IMR-90 (cell line): ENCODE results near the gene HLA-E. TPM values are rescaled to one million over a fixed set of nuclear protein-coding genes. Genes with fewer than 3 reads are reported as not detected.

Experiments
- ATAC-seq: fragments of 200-7000 bp; cut with Tn5 transposase; 2 replicates; pipeline ENCODE4 v1.9.1; 2020; ENCODE audit warnings: low read depth, mild to moderate bottlenecking, moderate library complexity
- BruUV-seq: library from RNA; stranded (reverse); fragments of 400-500 nt; replicated peaks from 2 replicates; lab custom pipeline; 2021; lab: Mats Ljungman, UMichigan
- CTCF ChIA-PET: fragments of 300-600 bp; formaldehyde crosslinking; extraction: SDS; loops from one replicate; lab custom pipeline; 2021; ENCODE audit warnings: antibody characterized with exemption; lab: Yijun Ruan, JAX
- POLR2A ChIA-PET: fragments of 300-600 bp; sonication (Branson Sonifier 250); formaldehyde crosslinking; loops from one replicate; lab custom pipeline; 2022; ENCODE audit warnings: antibody characterized with exemption; ENCODE audit not compliant: unreplicated experiment; lab: Charles Lee
- DNase-seq: peaks from one replicate; pipeline ENCODE4 v3.0.0; 2013
- H2AFZ ChIP-seq: replicated peaks from 2 replicates; pipeline ENCODE3; 2013; ENCODE audit warnings: low read length, mild to moderate bottlenecking; ENCODE audit not compliant: poor library complexity
- H2AK5ac ChIP-seq: 2 replicates; pipeline ENCODE4 v1.6.1; 2013; ENCODE audit warnings: low read depth, low read length, inconsistent platforms
- H2AK9ac ChIP-seq: replicated peaks from 2 replicates; pipeline ENCODE3; 2013; ENCODE audit warnings: mild to moderate bottlenecking, low read depth, low read length, moderate library complexity; ENCODE audit not compliant: poor library complexity
- H2BK120ac ChIP-seq: 2 replicates; pipeline ENCODE4 v1.6.1; 2013; ENCODE audit warnings: low read depth, low read length, inconsistent platforms
- H2BK15ac ChIP-seq: 3 replicates; pipeline ENCODE4 v1.6.1; 2013; ENCODE audit warnings: low read depth, low read length, inconsistent platforms
- H2BK20ac ChIP-seq: 2 replicates; pipeline ENCODE4 v1.6.1; 2013; ENCODE audit warnings: low read depth, mild to moderate bottlenecking, inconsistent platforms, low read length, moderate library complexity
- H2BK5ac ChIP-seq: 2 replicates; pipeline ENCODE4 v1.6.1; 2013; ENCODE audit warnings: mild to moderate bottlenecking, low read depth, low read length, inconsistent platforms; ENCODE audit not compliant: poor library complexity, severe bottlenecking
- H3K14ac ChIP-seq: replicated peaks from 2 replicates; pipeline ENCODE4 v1.6.1; 2013; ENCODE audit warnings: low read depth, low read length, inconsistent platforms
- H3K18ac ChIP-seq: 2 replicates; pipeline ENCODE4 v1.6.1; 2013; ENCODE audit warnings: low read depth, low read length, control low read depth
- H3K23ac ChIP-seq: 2 replicates; pipeline ENCODE4 v1.6.1; 2013; ENCODE audit warnings: low read depth, low read length, inconsistent platforms
- H3K27ac ChIP-seq: 2 replicates; pipeline ENCODE4 v1.5.1; 2013; ENCODE audit warnings: mild to moderate bottlenecking, control low read depth, low read length; ENCODE audit not compliant: insufficient read depth
- H3K27me3 ChIP-seq: 2 replicates; pipeline ENCODE4 v1.6.1; 2013; ENCODE audit warnings: low read length; ENCODE audit not compliant: control insufficient read depth, insufficient read depth
- H3K36me3 ChIP-seq: 2 replicates; pipeline ENCODE4 v1.6.1; 2013; ENCODE audit warnings: low read length, mixed read lengths; ENCODE audit not compliant: control insufficient read depth, insufficient read depth
- H3K4ac ChIP-seq: 2 replicates; pipeline ENCODE4 v1.6.1; 2013; ENCODE audit warnings: low read depth, low read length, inconsistent platforms
- H3K4me1 ChIP-seq: 2 replicates; pipeline ENCODE4 v1.6.1; 2013; ENCODE audit warnings: low read length, mixed read lengths; ENCODE audit not compliant: control insufficient read depth, insufficient read depth
- H3K4me2 ChIP-seq: 2 replicates; pipeline ENCODE4 v1.6.1; 2013; ENCODE audit warnings: low read depth, mild to moderate bottlenecking, control low read depth, low read length, moderate library complexity
- H3K4me3 ChIP-seq: 2 replicates; pipeline ENCODE4 v1.5.1; 2013; ENCODE audit warnings: low read depth, mild to moderate bottlenecking, control low read depth, low read length, moderate library complexity; ENCODE audit not compliant: insufficient read depth
- H3K56ac ChIP-seq: 2 replicates; pipeline ENCODE4 v1.6.1; 2013; ENCODE audit warnings: low read length, inconsistent platforms; ENCODE audit not compliant: insufficient read depth; ENCODE audit errors: extremely low read depth
- H3K79me1 ChIP-seq, 2 experiments: 2 replicates each; pipeline ENCODE4 v1.6.1; 2013; ENCODE audit warnings: low read length in 2 of 2, inconsistent platforms in 1 of 2, low read depth in 1 of 2
- H3K9ac ChIP-seq: 2 replicates; pipeline ENCODE4 v1.6.1; 2013; ENCODE audit warnings: low read depth, low read length, control low read depth
- H3K9me1 ChIP-seq: 2 replicates; pipeline ENCODE4 v1.6.1; 2013; ENCODE audit warnings: low read length, inconsistent platforms; ENCODE audit not compliant: insufficient read depth
- H3K9me3 ChIP-seq: 2 replicates; pipeline ENCODE4 v1.6.1; 2013; ENCODE audit warnings: low read length; ENCODE audit not compliant: control insufficient read depth, insufficient read depth
- H4K20me1 ChIP-seq: 2 replicates; pipeline ENCODE4 v1.6.1; 2013; ENCODE audit warnings: low read length, inconsistent platforms; ENCODE audit not compliant: insufficient read depth
- H4K5ac ChIP-seq: 2 replicates; pipeline ENCODE4 v1.6.1; 2013; ENCODE audit warnings: mild to moderate bottlenecking, low read depth, low read length, control low read depth
- H4K8ac ChIP-seq, 2 experiments: 2 replicates each; pipeline ENCODE4 v1.6.1; 2013; ENCODE audit warnings: low read depth in 2 of 2, low read length in 2 of 2, control low read depth in 1 of 2, inconsistent platforms in 1 of 2
- H4K91ac ChIP-seq: 2 replicates; pipeline ENCODE4 v1.6.1; 2013; ENCODE audit warnings: low read depth, low read length, inconsistent platforms; ENCODE audit not compliant: insufficient read depth
- BHLHE40 ChIP-seq: fragments of 150-350 bp; IDR thresholded peaks from 2 replicates; pipeline ENCODE4 v1.6.1; 2016; ENCODE audit warnings: mild to moderate bottlenecking, low read depth, low read length
- CEBPB ChIP-seq: IDR thresholded peaks from 2 replicates; pipeline ENCODE4 v1.6.1; 2012; ENCODE audit warnings: low read depth, low read length, improper control_type of control experiment
- CHD1 ChIP-seq: IDR thresholded peaks from 2 replicates; pipeline ENCODE4 v1.6.1; 2012; ENCODE audit warnings: low read depth, low read length, improper control_type of control experiment
- CTCF ChIP-seq: conservative IDR thresholded peaks from 2 replicates; pipeline ENCODE4 v1.5.1; 2012; ENCODE audit warnings: mild to moderate bottlenecking, low read depth, low read length, improper control_type of control experiment
- ELK1 ChIP-seq: fragments of 150-350 bp; IDR thresholded peaks from 2 replicates; pipeline ENCODE4 v1.6.1; 2016; ENCODE audit warnings: low read depth, mild to moderate bottlenecking, low read length, moderate library complexity, borderline replicate concordance
- FOS ChIP-seq: fragments of 150-350 bp; IDR thresholded peaks from 2 replicates; pipeline ENCODE4 v1.6.1; 2016; ENCODE audit warnings: low read depth, low read length
- MAFK ChIP-seq: IDR thresholded peaks from 2 replicates; pipeline ENCODE4 v1.6.1; 2012; ENCODE audit warnings: low read depth, low read length, improper control_type of control experiment
- MAZ ChIP-seq: IDR thresholded peaks from 2 replicates; pipeline ENCODE4 v1.6.1; 2012; ENCODE audit warnings: low read depth, mild to moderate bottlenecking, low read length, improper control_type of control experiment, moderate library complexity, borderline replicate concordance
- MXI1 ChIP-seq: IDR thresholded peaks from 2 replicates; pipeline ENCODE4 v1.6.1; 2012; ENCODE audit warnings: low read depth, mild to moderate bottlenecking, low read length, moderate library complexity, borderline replicate concordance
- NFE2L2 ChIP-seq: fragments of 150-350 bp; IDR thresholded peaks from 2 replicates; pipeline ENCODE4 v1.6.1; 2016; ENCODE audit warnings: low read depth, mild to moderate bottlenecking, low read length
- POLR2A ChIP-seq: IDR thresholded peaks from 2 replicates; pipeline ENCODE4 v1.6.1; 2012; ENCODE audit warnings: mild to moderate bottlenecking, low read depth, low read length
- RAD21 ChIP-seq: IDR thresholded peaks from 2 replicates; pipeline ENCODE4 v1.6.1; 2012; ENCODE audit warnings: low read length, improper control_type of control experiment
- RCOR1 ChIP-seq: IDR thresholded peaks from 2 replicates; pipeline ENCODE4 v1.6.1; 2012; ENCODE audit warnings: mild to moderate bottlenecking, low read length, improper control_type of control experiment; ENCODE audit not compliant: insufficient replicate concordance
- RFX5 ChIP-seq: IDR thresholded peaks from 2 replicates; pipeline ENCODE4 v1.8.0; 2012; ENCODE audit warnings: low read depth, mild to moderate bottlenecking, low read length, moderate library complexity
- SMC3 ChIP-seq: fragments of 150-350 bp; IDR thresholded peaks from 2 replicates; pipeline ENCODE4 v1.6.1; 2016; ENCODE audit warnings: low read depth, mild to moderate bottlenecking, antibody characterized with exemption, low read length, moderate library complexity
- USF2 ChIP-seq: fragments of 150-350 bp; IDR thresholded peaks from 2 replicates; pipeline ENCODE4 v1.6.1; 2017; ENCODE audit warnings: mild to moderate bottlenecking, antibody characterized with exemption, low read length, low read depth
- WGBS, 2 experiments: methylation state at CpG; one replicate each; pipeline versions ENCODE4 v1.1.5 to v1.1.7; 2013; ENCODE audit warnings: missing lambda C conversion rate in 2 of 2; ENCODE audit not compliant: insufficient read length in 1 of 2; ENCODE audit errors: extremely low coverage in 2 of 2; 5-methylcytosine and 5-hydroxymethylcytosine counted together
- dilution Hi-C: fragments of 300-500 bp; cut with HindIII; formaldehyde crosslinking; loops from one replicate; pipeline ENCODE4 v1.14.3; 2018; ENCODE audit warnings: low sequenced_read_pairs; ENCODE audit not compliant: unreplicated experiment
- in situ Hi-C: fragments of 300-500 bp; cut with MboI; formaldehyde crosslinking; loops from 3 replicates; pipeline ENCODE4 v1.14.3; 2019; ENCODE audit warnings: low sequenced_read_pairs, inconsistent platforms, mixed read lengths
- intact Hi-C: fragments of 100-400 bp; cut with micrococcal nuclease; formaldehyde crosslinking; loops from 2 replicates; pipeline ENCODE4 v1.10.0; 2022
- polyA plus RNA-seq, 3 experiments: library from polyadenylated mRNA; depleted of rRNA; stranded (reverse); fragments of >200 nt; gene quantifications; 2 replicates each; pipeline ENCODE4 v1.2.3, GENCODE V29; 2012; ENCODE audit warnings: low replicate concordance in 1 of 3
- total RNA-seq: library from RNA; depleted of rRNA; stranded (reverse); fragments of >200 nt; gene quantifications from 2 replicates; pipeline ENCODE4 v1.2.3, GENCODE V29; 2012

The HLA-E gene
- total and polyA plus RNA-seq, 2 of the 4 experiments (the other 2 are of a cell fraction): 83.6 to 84.8 TPM

GRCh38 chr6:30480536-30481156, 8.7 kb upstream of the HLA-E start:
- Histone ChIP-seq H3K14ac (no peak overlapping the region), H3K4ac (no peak overlapping the region), H4K8ac (no peak overlapping the region), H3K79me1 (no peaks in the 10 kb centered on the region), H3K23ac (no peak overlapping the region), H2BK5ac (no peak overlapping the region), H3K56ac (no peak overlapping the region), H2BK120ac (no peak overlapping the region), H4K91ac (no peak overlapping the region), H3K4me1 (no peaks in the 10 kb centered on the region), H2BK15ac (no peak overlapping the region), H2AFZ (no peak overlapping the region), H2AK5ac (no peak overlapping the region), H4K20me1 (no peaks in the 10 kb centered on the region), H3K27me3 (peaks cover 31% of the 10 kb centered on the region), H3K9me3 (no peaks in the 10 kb centered on the region), H3K18ac (no peak overlapping the region), H3K9me1 (no peaks in the 10 kb centered on the region), H3K36me3 (no peaks in the 10 kb centered on the region), H3K27ac (no peak overlapping the region), H4K5ac (no peak overlapping the region), H3K4me2 (no peak overlapping the region), H3K4me3 (no peak overlapping the region), H2BK20ac (no peak overlapping the region), H2AK9ac (no peak overlapping the region), H3K9ac (no peak overlapping the region)
- in situ Hi-C loops (loop anchor here (25.0 kb wide), 1 partner anchor 607 kb away; no protein-coding TSS in a partner anchor), dilution Hi-C loops (no loop called here), intact Hi-C loops (no loop called here)
- no peak for ATAC-seq
- TF ChIP-seq FOS (no peak), MAFK (no peak), RCOR1 (no peak), RAD21 (no peak), ELK1 (no peak), BHLHE40 (no peak), CTCF (no peak), SMC3 (no peak), USF2 (no peak), POLR2A (no peak), RFX5 (no peak), CHD1 (no peak), CEBPB (no peak), MAZ (no peak), NFE2L2 (no peak), MXI1 (no peak)
- POLR2A ChIA-PET: no interaction called here
- CTCF ChIA-PET: interaction anchor here (1.7 to 2.3 kb wide), 2 partner anchors 14 to 61 kb away, joined by 5 to 6 read pairs; no protein-coding TSS in a partner anchor
- no peak for DNase-seq
- 20% methylated on average over 13 of the region's 18 CpGs; no CpG with 5 or more reads in 1 of the 2 experiments for WGBS, 2 experiments
- BruUV-seq: no TSS peak
